Stomach (tissue), 4 donors: ENCODE measurements around the gene IQCE.

Experiments used
- POLR2A ChIP-seq, 4 donors: fragments of 450-650 bp; IDR thresholded peaks; one replicate each; pipeline ENCODE4 v1.6.1; 2016; ENCODE audit warnings: antibody characterized with exemption in 4 of 4, control low read depth in 2 of 4, mild to moderate bottlenecking in 1 of 4, moderate library complexity in 1 of 4
- POLR2AphosphoS5 ChIP-seq, 3 donors: sonication (generic); formaldehyde crosslinking; IDR thresholded peaks; one replicate each; pipeline ENCODE4 v1.6.1; 2016; ENCODE audit warnings: antibody characterized with exemption in 3 of 3
- TF ChIP-seq, protein P1 (sequence below), 7 experiments: fragments of 450-650 bp in 4 of 7; fragments of 200-600 bp in 3 of 7; sonication (generic) in 3 of 7; IDR thresholded peaks; one replicate each; pipeline ENCODE4 v1.5.1; 2016 to 2019; ENCODE audit warnings: antibody characterized with exemption in 7 of 7, control low read depth in 2 of 7, mild to moderate bottlenecking in 1 of 7

DNA sequence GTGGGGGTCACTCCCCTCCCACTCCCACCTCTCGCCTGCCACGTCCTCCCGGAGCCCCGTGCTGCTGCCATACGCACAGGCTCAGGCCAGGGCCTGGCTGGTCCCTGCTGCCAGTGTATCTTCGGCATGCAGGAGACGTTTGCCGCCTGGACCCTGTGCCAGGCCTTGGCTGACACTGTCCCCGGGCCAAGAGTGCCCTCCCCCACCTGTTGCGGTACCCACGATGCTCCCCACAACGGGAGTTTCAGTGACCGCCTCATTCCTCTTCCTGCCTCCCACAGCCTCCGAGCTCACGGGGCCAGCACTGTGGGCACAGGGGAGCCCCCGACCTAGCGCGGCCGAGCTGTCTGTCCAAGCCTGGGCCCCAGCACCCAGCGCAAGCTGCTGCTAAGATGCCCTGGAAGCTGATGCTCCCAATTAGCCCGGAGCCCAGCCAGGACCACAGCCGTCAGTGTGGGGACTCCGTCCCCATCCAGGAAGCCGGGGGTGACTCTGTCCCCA lies 80.5 kb downstream of the IQCE start:
- TF ChIP-seq POLR2A (IDR thresholded peaks at IDR 0.05) (no peak), POLR2AphosphoS5 (IDR thresholded peaks at IDR 0.05) (no peak)
- TF ChIP-seq, protein P1, sequence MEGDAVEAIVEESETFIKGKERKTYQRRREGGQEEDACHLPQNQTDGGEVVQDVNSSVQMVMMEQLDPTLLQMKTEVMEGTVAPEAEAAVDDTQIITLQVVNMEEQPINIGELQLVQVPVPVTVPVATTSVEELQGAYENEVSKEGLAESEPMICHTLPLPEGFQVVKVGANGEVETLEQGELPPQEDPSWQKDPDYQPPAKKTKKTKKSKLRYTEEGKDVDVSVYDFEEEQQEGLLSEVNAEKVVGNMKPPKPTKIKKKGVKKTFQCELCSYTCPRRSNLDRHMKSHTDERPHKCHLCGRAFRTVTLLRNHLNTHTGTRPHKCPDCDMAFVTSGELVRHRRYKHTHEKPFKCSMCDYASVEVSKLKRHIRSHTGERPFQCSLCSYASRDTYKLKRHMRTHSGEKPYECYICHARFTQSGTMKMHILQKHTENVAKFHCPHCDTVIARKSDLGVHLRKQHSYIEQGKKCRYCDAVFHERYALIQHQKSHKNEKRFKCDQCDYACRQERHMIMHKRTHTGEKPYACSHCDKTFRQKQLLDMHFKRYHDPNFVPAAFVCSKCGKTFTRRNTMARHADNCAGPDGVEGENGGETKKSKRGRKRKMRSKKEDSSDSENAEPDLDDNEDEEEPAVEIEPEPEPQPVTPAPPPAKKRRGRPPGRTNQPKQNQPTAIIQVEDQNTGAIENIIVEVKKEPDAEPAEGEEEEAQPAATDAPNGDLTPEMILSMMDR (IDR thresholded peaks at IDR 0.05) = no peak
